ENCODE results near the gene LEMD2.

Gene LEMD2

DNA sequence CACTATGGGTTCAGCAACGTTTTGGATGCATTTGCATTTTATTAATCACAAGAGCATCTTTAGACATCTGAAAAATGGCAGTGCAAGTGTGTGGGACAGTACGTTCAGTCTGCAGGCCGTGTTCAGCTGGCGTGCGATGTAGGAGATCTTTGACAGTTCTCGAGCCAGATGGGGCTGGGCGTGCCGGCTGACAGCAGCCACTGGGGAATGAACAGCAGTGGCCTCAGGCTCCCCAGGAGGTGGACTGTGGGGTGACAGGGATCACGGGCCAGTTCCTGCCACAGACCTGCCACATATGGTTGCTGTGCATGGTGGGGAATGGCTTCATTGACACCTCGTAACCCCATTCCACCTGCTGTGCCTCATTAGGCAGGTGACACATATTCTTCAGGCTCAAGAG, 31.3 kb upstream of the LEMD2 start:
- peak in 1 of 56 donors; percentile 7 for DNase-seq

DNA sequence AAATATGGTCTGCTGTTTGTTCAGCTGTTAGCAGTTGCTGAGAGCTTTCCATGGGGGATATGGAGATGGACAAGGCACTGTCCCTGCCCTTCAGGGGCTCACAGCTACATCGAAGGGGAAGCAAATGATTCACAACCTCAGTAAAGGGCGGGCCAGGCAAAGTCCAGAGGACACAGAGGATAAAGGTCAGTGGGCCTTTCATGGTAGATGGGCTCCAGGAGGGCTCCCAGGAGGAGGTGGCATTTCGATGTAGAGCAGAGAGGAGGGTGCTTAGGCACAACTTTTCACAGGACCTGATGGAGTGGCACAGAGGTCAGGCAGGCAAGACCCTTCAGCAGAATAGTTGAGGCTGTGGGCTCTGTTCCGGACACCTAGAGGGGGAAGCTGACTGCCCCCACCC, 30.1 kb upstream of the LEMD2 start:
- DNase-seq: no peak

DNA sequence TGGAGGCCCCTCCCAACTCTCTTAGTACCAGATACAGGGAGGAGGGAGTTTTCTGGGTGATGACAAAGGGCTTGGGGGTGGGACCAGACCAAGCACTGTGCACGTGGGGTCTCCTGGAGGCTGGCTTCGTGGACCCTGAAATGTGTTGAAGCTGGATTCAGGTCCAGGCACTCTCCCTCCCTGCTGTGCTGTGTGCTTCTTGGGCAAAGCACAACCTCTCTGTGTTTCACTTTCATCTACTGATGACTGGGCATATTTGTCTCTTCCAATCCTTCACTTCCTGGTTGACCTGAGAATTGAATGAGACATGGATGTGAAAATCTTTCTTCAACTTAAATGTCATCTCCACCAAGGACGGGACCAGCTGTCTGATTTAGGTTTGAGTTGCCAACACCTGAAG, 29.4 kb upstream of the LEMD2 start:
- no peak for DNase-seq

DNA sequence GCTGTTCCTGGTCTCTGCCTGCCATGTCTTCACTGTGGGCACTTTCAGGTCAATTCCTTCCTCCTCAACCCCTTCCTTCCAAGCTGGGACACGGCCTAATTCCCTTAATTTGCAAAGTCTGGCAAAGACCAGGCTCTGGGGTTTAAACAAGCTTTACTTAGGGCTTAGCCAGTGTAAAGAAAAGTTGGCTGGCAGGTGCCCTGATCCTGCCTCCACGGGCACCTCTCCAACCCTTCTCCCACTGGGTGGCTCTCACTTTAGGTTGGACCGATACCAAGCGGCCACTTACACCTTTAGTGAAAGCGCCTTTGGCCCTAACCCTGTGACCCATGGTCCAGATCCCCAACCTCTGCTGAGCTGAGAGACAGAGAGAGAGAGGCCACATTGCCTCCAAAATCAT, 28.6 kb upstream of the LEMD2 start:
- no peak for DNase-seq

DNA sequence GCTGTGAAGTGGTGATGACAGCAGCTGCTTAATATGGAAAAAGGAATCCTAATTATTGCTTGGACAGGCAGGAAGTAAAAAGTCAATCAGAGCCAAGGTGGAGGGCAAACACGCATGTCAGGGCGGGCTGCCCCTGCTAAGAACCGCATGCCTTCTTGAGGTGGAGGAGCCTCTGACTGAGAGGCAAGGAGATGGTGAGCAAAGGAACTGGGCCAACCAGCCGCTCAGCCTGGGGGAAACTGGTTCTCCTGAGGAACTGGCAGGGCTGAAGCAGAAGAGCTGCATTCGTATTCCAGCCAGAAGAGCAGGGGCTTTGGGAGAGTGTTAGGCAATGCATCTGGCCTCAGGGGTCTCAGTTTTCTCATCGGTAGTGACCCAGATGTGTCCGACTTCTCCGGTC, 28.0 kb upstream of the LEMD2 start:
- no peak for DNase-seq

DNA sequence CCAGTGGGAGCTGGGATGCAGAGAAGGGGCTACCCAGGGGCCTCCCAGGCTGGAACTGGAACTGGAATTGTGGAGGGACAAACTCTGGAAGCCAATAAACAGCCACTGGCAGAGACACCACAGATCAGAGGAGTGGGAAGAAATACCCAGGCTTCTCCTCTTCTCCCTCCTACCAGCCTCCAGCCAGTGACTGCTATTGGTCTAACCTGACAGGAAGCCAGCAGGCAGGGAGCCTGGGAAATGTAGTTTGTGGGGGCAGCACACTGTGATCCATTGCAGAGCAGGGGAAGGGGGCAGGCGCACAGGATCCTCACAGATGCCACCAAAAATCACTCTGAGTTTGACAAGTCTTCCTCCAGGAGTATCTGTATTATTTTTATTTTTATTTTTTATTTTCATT, 26.9 kb upstream of the LEMD2 start:
- DNase-seq: peak in 12 of 56 donors; percentile 3 to 23 (median 12)

DNA sequence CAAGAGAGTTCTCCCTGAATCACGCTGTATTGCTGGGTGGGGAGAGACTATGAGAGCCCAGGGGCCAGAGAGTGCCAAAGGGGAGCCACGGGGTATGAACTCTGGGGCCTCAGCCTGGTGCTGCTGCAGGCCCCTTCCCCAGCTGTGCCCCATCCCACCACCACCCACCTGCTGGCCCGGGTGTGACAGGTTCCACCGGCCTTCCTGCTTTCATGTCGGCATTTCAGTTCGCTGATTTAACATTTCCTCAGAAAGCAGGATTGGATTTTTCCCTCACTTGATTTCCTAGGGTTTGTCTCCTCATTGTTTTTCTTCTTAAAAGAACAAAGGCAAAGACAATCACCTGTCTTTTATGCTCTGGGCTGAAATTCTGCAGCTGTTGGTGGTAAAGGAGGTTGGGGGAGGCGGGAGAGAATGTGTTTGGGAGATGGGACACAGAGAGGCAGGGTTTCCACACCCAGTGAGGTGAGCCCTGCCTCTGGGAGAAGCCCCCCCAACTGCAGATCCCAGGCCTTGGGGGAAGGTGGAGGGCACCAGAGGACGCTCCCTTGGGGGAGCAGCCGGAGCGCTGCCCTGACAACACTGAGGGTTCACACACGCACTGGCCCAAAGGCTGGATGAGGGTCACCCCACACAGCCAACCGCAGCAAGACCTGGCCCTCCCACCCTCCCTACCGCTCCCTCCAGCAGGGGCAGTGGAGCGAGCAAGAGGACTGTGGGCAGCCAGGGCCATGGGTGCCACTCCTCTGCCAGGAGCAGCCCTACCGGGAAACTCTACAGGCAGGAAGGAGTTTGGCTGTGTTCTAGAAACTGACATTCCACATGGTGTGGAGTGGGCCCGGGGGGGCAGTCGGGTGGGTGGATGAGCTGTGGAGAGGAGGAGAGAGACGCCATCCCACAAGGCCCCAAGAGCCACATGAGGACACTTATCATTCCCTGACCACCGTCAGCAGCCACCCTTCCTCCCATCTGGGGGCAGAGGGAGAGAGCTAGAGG, 25.4 kb upstream of the LEMD2 start:
- no peak for DNase-seq

DNA sequence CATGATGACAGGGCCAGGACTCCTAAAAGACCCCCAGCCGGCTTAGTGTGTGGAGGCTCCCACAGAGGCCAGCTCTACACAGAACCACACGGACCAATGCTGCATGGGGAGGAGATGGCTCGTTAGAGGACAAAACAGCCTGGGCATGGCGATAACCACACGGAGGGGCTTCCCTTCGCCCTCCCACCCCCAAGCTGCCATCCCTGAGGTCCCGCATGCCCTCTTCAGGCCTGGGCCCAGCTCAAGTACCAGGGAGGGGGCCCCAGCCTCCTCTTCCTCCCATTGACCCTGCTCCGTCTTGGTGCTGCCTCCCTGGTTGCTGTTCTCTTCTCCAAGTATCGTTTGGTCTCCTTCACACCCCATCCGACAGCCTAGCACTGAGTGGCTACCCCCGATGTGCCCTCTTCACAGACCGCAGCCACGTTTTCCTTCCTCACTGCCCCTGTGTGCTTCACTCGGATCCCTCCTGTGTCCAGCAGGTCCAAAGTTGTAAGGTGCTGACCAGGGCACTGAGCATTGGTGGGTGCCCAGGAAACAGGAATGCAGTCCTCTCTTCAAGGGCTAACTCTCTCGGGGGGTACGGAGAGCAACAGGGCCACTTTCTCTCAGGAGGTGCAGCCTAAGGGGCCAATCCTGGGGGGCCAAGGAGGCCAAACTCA, 24.4 kb upstream of the LEMD2 start:
- DNase-seq: no peak

DNA sequence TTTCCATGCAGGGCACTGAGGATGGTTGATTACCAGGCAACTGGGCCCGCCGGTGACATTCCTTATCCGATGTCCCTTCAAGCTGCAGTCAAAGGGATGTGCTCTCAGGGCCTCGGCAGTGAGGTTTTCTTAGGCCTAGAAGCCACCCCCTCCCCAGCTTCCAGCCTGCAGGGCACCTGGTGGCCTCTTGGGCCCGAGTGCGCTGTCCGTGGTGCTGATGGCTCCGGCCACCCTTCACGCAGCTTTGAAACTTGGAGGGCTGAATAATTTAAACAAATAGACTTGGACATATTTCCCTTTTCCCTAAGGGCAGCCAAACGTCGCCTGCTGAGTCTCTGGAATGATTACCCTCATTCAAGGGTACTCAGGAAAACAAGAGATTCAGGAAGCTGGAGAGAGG, 23.7 kb upstream of the LEMD2 start:
- DNase-seq: peak in 3 of 56 donors; percentile 6 to 9 (median 7)

DNA sequence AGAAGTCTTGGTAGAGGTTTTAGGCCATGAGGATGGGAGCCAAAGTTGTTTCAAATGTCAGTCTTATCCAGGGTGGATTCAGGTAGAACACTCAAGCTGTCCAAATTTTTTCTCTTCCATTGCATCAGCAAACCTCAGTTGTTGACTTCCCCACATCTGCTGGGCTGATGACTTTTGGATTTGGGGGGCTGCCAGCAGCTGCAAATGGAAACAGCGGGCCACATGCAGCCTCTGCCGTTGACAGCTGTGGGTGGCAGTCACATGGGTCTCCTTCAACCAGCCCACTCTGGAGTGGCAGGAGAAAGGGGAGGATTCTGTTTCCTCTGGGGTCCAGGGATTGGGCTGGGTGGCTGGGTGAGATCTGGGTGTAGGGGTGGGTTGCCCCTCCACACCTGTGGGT, 20.7 kb upstream of the LEMD2 start:
- no peak for DNase-seq

DNA sequence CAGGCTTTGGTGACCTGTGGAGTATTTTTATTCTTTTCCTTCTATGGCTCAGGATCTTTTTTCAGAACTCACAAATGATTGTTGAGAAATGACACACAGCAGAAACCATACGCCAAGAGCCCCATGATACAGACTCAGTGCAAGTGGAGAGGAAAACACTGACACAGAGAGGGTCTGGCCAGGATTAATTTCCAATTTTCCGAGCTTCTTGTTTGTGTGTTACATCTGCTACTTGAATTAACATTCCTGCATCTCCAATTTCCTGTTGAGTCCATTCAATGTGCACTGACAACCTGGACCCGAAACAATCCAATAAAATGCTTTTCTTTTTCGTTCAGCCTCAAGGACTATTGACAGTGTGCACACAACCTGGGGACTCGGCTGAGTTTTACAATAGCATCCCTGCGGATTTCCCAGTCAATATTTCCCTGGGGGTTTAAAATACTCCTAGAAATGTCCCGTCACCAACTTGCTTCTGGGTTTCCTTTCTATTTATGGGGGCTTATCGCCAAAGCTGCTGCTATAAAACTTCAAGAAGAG, 19.8 kb upstream of the LEMD2 start:
- no peak for DNase-seq

DNA sequence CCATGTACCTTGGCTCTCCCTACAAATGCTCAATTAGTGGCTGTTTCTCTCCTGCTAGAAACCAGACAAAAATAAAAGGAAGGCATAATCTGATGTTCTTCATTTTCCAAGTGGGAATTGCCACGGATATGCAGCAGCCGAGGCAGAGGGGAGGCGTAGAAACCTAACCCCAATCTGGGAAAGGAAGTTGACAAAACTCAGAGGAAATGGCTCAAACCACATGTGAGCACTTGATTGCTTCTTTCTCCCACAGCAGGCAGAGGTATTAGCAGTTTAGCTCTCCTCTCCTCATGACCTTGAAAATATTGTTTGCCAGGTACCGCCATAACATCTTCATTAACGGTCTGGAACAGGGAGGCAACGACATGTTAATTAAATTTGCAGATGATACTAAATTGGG, 18.7 kb upstream of the LEMD2 start:
- DNase-seq: no peak

DNA sequence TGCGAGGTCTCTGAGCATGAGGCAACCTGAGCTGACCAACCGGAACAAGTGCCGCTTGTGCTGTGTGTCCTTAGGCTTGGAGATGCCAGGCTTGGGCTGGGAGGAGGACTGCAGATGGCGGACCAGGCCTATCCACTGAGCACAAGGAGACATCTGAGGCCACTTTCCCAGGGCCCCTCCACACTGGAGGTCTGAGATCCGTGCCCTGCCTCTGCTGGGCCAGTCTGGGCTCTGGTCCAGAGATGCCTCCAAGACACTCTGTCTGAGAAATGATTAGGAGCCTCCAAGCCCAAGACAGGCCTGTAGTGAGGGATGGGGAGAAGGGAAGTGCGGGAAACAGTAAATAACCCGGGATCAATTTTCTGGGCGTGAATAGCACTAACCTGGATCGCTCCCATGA, 17.9 kb upstream of the LEMD2 start:
- DNase-seq: no peak

DNA sequence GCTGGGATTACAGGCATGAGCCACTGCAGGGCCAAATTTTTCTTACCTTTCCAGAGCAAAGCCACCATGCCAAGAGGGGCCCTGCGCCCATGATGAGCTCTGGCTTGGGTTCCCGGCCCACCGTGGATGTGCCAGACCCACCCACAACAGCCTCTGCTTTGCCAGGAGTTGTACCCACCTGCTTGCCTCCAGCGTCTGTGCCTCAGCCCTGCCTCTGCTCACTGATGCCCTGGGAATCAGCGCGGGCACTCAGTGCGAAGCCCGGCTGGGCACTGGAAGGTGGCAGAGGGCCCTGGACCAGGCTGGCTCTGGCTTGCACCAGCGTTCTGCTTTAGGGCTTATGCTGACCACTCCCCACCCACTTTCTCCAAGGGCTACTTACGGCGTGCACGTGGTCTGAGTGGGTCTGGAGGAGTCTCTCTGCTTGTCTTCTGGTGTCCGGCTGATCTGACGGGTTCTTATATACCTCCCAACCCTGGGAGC, 14.7 kb upstream of the LEMD2 start, which contains the start of gene MLN:
TSS of gene MLN (minus strand) at position 433 of the 483 bp plus-strand sequence. CDS start 2,840 bp downstream, outside the sequence.
- DNase-seq: no peak

DNA sequence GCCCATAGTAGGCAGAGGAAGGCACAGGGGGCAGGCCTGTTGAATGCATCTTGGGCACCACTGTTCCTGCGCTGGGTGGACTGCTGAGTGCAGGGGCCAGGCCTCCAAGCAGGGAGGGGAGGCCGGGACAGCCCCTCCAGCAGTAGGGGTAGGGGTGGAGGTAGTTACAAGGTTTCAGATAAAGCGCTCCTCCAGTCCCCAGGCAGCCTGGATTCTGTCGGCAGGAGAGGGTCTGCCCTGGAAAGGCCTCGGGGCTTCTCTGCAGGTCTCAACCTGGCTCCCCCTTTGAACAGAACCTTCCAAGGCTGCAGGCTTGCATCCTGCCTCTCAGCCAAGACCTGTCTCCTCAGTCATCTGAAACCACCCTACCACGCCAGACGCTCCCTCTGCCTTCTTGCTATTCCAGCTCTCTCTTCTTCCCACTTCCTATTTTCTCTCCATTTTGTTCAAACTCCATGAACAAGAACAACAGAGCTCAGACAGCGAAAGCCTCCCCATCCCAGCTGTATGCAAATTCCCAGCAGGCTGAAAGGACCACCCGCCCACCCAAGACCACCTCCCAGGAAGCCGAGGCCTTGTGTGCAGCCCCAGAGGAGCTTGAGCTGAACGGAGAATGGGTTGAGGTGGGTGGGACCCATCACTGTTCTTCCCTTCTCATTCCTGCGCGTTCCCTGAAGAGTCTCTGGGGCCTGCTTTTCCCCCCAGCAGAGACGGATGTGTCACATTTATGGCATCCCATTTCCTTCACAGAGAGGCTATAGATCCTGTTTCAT, 13.4 kb upstream of the LEMD2 start:
- DNase-seq: no peak

DNA sequence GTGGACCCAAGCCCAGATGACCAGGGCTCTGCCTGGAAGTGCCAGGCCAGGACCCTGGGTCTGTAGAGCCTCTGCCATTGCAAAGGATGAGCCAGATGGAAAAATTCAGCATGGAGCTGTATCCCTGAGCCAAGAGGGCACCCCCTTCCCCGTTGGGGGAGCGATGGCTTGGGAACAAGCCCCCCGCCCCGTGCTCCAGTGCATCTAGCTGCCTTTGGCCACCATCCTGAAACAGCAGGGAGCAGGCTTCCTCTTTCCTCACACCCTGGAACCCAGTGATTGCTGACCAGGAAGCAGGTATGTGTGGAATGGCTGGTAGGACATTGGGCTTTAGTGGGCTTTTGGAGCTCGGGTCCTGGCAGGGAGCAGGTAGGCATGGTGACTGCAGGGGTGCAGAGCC, 12.7 kb upstream of the LEMD2 start:
- no peak for DNase-seq

DNA sequence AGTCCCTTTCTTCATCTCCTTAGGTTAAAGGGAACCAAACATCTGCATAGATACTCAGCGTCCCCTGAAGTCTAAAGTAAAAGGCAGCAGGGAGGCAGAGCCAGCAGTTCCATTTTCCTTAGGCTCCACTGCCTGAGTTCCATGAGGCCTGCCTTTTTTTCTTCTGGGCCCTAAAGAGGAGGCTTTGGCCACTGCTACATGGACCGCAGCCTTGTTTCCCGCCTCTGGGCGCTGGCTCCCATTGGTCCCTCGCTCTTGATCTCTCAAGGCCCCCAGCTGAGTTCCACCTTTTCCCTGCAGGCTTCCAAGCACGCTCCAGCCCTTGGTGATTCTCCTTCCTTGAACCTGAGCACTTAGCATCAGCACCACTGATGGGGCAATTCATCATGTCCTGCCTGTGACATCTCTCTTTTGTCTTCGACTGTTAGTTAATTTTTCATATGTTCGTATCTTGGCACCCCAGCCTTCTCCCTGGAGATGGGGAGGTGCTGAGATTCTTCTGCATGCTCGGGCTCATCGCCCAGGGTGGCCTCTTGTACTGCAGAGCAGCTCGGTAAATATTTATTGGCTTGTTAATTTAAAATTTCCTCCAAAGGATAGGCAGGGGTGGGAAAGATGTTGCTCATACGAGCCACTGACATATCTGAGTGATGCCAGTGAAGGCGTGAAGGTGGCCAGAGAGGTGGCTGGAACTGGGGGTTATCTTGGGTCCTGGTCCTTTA, 11.5 kb upstream of the LEMD2 start:
- no peak for DNase-seq

DNA sequence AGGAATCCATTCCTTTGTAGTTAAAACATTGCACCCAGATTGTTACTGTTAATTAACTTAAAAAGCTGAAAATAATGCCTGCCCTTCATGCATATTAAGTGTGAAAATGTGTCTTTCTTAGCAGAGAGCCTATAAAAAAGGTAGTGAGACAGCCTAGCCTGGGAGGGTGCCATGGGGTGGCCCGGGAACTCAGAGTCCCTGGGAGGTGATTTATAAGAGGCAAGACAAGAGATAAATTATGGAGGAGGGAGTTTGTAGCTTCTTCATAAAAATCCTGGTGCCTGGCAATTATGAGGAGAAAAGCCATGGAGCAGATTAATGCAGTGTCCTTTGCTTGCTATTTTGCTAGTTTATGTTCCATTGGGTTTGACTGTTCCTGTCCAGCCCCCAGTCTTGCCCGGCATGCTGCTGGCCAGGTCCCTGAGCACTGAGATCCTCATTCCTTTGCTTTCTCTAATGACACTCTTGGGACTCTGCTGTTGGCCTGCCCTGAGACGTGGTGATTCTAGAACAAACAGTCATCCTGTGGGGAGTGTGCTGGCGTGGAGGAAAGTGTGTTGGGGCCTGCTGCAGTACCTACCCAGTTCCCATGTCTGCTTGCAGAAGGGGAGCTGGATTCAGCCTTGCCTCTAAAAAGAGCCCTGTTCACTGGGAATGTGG, 10.7 kb upstream of the LEMD2 start:
- DNase-seq: no peak

DNA sequence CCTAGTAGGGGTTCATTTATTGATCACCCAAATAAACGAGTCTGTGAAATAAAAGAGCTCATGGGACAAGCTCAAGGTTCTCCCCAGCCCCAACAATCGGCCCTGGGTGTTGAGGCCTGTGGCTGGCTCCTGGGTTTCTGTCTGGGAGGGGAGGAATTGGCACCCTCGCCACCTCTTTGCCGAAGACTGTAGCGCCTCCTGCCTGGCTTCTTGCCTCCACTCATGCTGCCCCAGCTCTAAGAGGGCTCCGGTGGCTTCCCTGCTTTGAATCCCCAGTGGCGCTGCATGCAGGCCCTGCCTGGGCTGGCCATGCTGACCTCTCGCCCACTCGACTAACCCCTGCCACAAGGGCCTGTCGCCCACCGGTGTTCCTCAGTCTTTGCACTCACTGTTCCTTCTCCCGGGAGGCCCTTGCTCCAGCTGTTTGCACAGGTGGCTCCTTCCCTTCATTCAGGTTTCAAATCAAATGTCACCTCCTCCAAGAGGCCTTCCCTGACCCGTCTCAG, 9.5 kb upstream of the LEMD2 start:
- DNase-seq: no peak
